A673 (cell line): ENCODE measurements around the gene COL4A2.

ENCODE experiments used
- CTCF ChIP-seq: fragments of 300-800, 200-600 bp; sonication (generic); conservative IDR thresholded peaks from 2 replicates; pipeline ENCODE4 v1.5.1; 2017; ENCODE audit warnings: low read depth, mild to moderate bottlenecking, antibody characterized with exemption, low read length, moderate library complexity, mixed read lengths
- EZH2 ChIP-seq: fragments of 200-600 bp; sonication (generic); IDR thresholded peaks from 2 replicates; pipeline ENCODE4 v1.6.1; 2017; ENCODE audit warnings: borderline replicate concordance, low read depth, mild to moderate bottlenecking, mixed read lengths, antibody characterized with exemption, low read length; ENCODE audit not compliant: poor library complexity, severe bottlenecking

DNA sequence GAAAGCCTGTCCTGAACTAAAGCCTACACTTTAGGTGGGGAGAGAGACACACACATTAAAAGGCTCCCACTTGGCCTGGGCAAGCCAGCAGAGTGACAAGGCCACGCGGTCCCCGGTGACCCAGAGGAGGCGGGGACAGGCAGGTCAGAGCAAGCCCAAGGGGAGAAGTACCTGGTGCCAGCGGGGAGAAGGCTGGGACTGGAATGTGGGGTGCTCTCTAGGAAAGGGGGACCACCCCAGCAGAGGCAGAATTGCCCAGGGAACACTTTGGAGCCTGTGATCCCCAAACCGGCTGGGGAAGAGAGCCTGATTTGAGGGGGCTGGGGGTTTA, 172.1 kb downstream of the COL4A2 start:
- TF ChIP-seq CTCF (no peak), EZH2 (no peak)
